ENCODE results near the gene MADD.

DNA sequence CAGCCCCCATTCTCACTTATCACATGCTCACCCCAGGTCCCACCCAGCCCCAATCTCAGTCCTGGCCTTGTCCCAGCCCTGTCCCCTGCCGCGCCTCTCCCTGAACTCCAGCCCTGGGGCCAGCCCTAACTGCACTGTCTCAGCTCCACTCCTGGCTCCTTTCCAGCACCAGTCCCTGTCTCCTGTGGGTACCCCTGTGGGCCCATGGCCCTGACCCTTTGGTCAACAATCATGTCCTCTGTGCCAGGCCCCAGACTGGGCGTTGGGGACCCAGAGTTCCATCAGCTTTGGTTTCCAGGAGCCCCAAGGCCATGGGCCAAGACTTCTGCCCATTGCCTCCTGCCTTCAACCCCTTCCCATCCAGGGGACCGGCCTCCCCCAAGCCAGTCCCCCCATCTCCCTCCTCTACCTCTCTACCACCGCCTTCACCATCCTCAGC, 107.7 kb downstream of the MADD start:
- no peak for TF ChIP-seq CTCF (IDR thresholded peaks at IDR 0.05)
- no peak for TF ChIP-seq POLR2A (IDR thresholded peaks at IDR 0.05)
- no peak for TF ChIP-seq EP300 (IDR thresholded peaks at IDR 0.05)

Data from stomach (tissue), 4 donors.